IPS-NIHi11 (cell line): ENCODE measurements around the gene ACTR1B.
"Not testable (repeated sequence)": the region's sequence is repeated elsewhere in the genome, so short reads cannot be mapped to it uniquely, and the experiment has no call there.

Experiments
- DNase-seq: peaks from one replicate; pipeline ENCODE4 v3.0.0; 2012; ENCODE audit warnings: mixed read lengths, low spot score

The ACTR1B gene

GRCh38 chr2:97663962-97664635, at the start of gene ACTR1B:
Gene ACTR1B (minus strand): TSS chr2:97664044. CDS start chr2:97663890, 154 bp downstream.
- peak; percentile 98 for DNase-seq

- no peak for DNase-seq
Observed at GRCh38 chr2:97712693-97713295, 49.0 kb upstream of the ACTR1B start.

GRCh38 chr2:97712175-97712574, 48.3 kb upstream of the ACTR1B start:
- not testable (repeated sequence) for DNase-seq

GRCh38 chr2:97711394-97711711, 47.5 kb upstream of the ACTR1B start:
- DNase-seq: no peak

- DNase-seq: no peak
Observed at GRCh38 chr2:97708608-97709007, 44.8 kb upstream of the ACTR1B start.

- DNase-seq: no peak
Observed at GRCh38 chr2:97708048-97708380, 44.2 kb upstream of the ACTR1B start.

- no peak for DNase-seq
Observed at GRCh38 chr2:97707362-97708047, 43.7 kb upstream of the ACTR1B start.

GRCh38 chr2:97706708-97707345, 43.0 kb upstream of the ACTR1B start:
- no peak for DNase-seq

- no peak for DNase-seq
Observed at GRCh38 chr2:97706112-97706511, 42.3 kb upstream of the ACTR1B start.

- no peak for DNase-seq
Observed at GRCh38 chr2:97704989-97705388, 41.1 kb upstream of the ACTR1B start.

- no peak for DNase-seq
Observed at GRCh38 chr2:97703741-97704140, 39.9 kb upstream of the ACTR1B start.

- no peak for DNase-seq
Observed at GRCh38 chr2:97702731-97703470, 39.1 kb upstream of the ACTR1B start.

- DNase-seq: no peak
Observed at GRCh38 chr2:97701851-97702465, 38.1 kb upstream of the ACTR1B start.

- DNase-seq: no peak
Observed at GRCh38 chr2:97701186-97701585, 37.3 kb upstream of the ACTR1B start.

- peak; percentile 58 for DNase-seq
Observed at GRCh38 chr2:97699765-97700444, 36.1 kb upstream of the ACTR1B start.

- no peak for DNase-seq
Observed at GRCh38 chr2:97698530-97698929, 34.7 kb upstream of the ACTR1B start.

- DNase-seq: peak; percentile 83
Observed at GRCh38 chr2:97697252-97698235, 33.7 kb upstream of the ACTR1B start.

GRCh38 chr2:97695744-97696143, 31.9 kb upstream of the ACTR1B start:
- no peak for DNase-seq

GRCh38 chr2:97693476-97693875, 29.6 kb upstream of the ACTR1B start:
- no peak for DNase-seq

- peak; percentile 76 for DNase-seq
Observed at GRCh38 chr2:97691166-97691565, 27.3 kb upstream of the ACTR1B start.
